Stomach (tissue), 19 donors: ENCODE data around the gene XKRX. TPM values are rescaled to one million over a fixed set of nuclear protein-coding genes. Genes with fewer than 3 reads are reported as not detected.

Experiments
- DNase-seq, 2 donors: peaks; one replicate each; pipeline versions ENCODE4 v3.0.0 to v3.0.0-alpha.2; 2013 to 2019
- H3K27ac ChIP-seq, 5 donors: fragments of 200-600 bp in 4 of 5; sonication (generic) in 4 of 5; one replicate each; pipeline ENCODE4 v1.5.1; 2013 to 2019; ENCODE audit warnings: mild to moderate bottlenecking in 1 of 5, moderate library complexity in 1 of 5
- H3K27me3 ChIP-seq, 3 donors: fragments of 200-600 bp; sonication (generic); one replicate each; pipeline ENCODE4 v1.5.1; 2017 to 2019; ENCODE audit warnings: mixed run types in 1 of 3
- H3K36me3 ChIP-seq, 4 donors: fragments of 200-600 bp; sonication (generic); 1 replicate in 3 of 4; 2 replicates in 1 of 4; pipeline ENCODE4 v1.5.1; 2016 to 2019
- H3K4me1 ChIP-seq, 4 donors: fragments of 200-600 bp; sonication (generic); one replicate each; pipeline ENCODE4 v1.5.1; 2016 to 2019
- H3K4me3 ChIP-seq, 4 donors: fragments of 200-600 bp; sonication (generic) in 3 of 4; one replicate each; pipeline ENCODE4 v1.5.1; 2016 to 2019; ENCODE audit warnings: mild to moderate bottlenecking in 1 of 4
- H3K9me3 ChIP-seq, 4 donors: fragments of 200-600 bp; sonication (generic); one replicate each; pipeline ENCODE4 v1.5.1; 2016 to 2019
- EP300 ChIP-seq: sonication (generic); formaldehyde crosslinking; IDR thresholded peaks from one replicate; pipeline ENCODE4 v1.6.1; 2017; ENCODE audit warnings: antibody characterized with exemption
- POLR2A ChIP-seq, 4 donors: fragments of 450-650 bp; IDR thresholded peaks; one replicate each; pipeline ENCODE4 v1.6.1; 2016; ENCODE audit warnings: antibody characterized with exemption in 4 of 4, control low read depth in 2 of 4, mild to moderate bottlenecking in 1 of 4, moderate library complexity in 1 of 4
- POLR2AphosphoS5 ChIP-seq, 3 donors: sonication (generic); formaldehyde crosslinking; IDR thresholded peaks; one replicate each; pipeline ENCODE4 v1.6.1; 2016; ENCODE audit warnings: antibody characterized with exemption in 3 of 3
- WGBS, 5 donors: extraction: QIAGEN DNeasy Blood & Tissue Kit in 3 of 5; methylation state at CpG; one replicate each; pipeline versions ENCODE4 v1.1.5 to v1.1.7; 2013 to 2018; 5-methylcytosine and 5-hydroxymethylcytosine counted together
- intact Hi-C: fragments of 100-400 bp; cut with DNase I; formaldehyde crosslinking; loops from one replicate; pipeline ENCODE4 v1.15.1; 2023; ENCODE audit warnings: low total_unique reads
- long read RNA-seq, 10 donors: transcript quantifications; one replicate each; lab custom pipeline, GENCODE V29; 2026
- polyA plus RNA-seq, 3 donors: library from polyadenylated mRNA; stranded (reverse); fragments of 200-250 nt; gene quantifications; one replicate each; pipeline ENCODE4 v1.2.3, GENCODE V29; 2013
- total RNA-seq, 5 donors: library from RNA; depleted of rRNA; stranded (reverse); fragments of >200 nt; gene quantifications; one replicate each; pipeline versions ENCODE4 v1.1.0 to v1.2.3, GENCODE V29; 2014 to 2016
- TF ChIP-seq, protein P1 (sequence below), 7 experiments: fragments of 450-650 bp in 4 of 7; fragments of 200-600 bp in 3 of 7; sonication (generic) in 3 of 7; IDR thresholded peaks; one replicate each; pipeline ENCODE4 v1.5.1; 2016 to 2019; ENCODE audit warnings: antibody characterized with exemption in 7 of 7, control low read depth in 2 of 7, mild to moderate bottlenecking in 1 of 7
- donor health status: healthy with polysubstance abuse.
- donor health status: Bipolar disorder and iron deficiency.
- donor health status: healthy.

XKRX gene
- under 1 TPM in 1 of 5 donors, not detected in 4; 0.92 TPM for total RNA-seq
- polyA plus RNA-seq: under 1 TPM in 2 of 3 donors, not detected in 1; 0.31 to 0.63 TPM
- long read RNA-seq, donor 1: 0 reads
- long read RNA-seq, donor 2: 0 reads
- long read RNA-seq, donor 3: 0 reads
- long read RNA-seq, donor 4: 0 reads
- long read RNA-seq, donor 5: 0 reads
- long read RNA-seq, donor 6: 0 reads
- long read RNA-seq, donor 7: 0 reads
- long read RNA-seq, donor 8: 0 reads
- long read RNA-seq, donor 9: 0 reads
- long read RNA-seq, donor 10: 0 reads

GRCh38 chrX:100928660-100929613, at the start of gene XKRX:
TSS of gene XKRX (minus strand) at chrX:100928917. CDS start at chrX:100928304, 613 bp downstream.
- peaks cover 0 to 13% (median 6%) of the 10 kb centered on the region in 4 donors for H3K4me1 ChIP-seq
- intact Hi-C loops: no loop called here
- H3K27me3 ChIP-seq: peaks cover 0 to 18% (median 0%) of the 10 kb centered on the region in 3 donors
- no peaks in the 10 kb centered on the region for H3K36me3 ChIP-seq
- no peak for TF ChIP-seq EP300
- TF ChIP-seq POLR2A (IDR thresholded peaks at IDR 0.05): no peak
- TF ChIP-seq, protein P1, sequence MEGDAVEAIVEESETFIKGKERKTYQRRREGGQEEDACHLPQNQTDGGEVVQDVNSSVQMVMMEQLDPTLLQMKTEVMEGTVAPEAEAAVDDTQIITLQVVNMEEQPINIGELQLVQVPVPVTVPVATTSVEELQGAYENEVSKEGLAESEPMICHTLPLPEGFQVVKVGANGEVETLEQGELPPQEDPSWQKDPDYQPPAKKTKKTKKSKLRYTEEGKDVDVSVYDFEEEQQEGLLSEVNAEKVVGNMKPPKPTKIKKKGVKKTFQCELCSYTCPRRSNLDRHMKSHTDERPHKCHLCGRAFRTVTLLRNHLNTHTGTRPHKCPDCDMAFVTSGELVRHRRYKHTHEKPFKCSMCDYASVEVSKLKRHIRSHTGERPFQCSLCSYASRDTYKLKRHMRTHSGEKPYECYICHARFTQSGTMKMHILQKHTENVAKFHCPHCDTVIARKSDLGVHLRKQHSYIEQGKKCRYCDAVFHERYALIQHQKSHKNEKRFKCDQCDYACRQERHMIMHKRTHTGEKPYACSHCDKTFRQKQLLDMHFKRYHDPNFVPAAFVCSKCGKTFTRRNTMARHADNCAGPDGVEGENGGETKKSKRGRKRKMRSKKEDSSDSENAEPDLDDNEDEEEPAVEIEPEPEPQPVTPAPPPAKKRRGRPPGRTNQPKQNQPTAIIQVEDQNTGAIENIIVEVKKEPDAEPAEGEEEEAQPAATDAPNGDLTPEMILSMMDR (IDR thresholded peaks at IDR 0.05): no peak
- no peak for TF ChIP-seq POLR2AphosphoS5 (IDR thresholded peaks at IDR 0.05)
- peak within 1 kb of the TSS; percentile 38 to 55 (median 46) for H3K4me3 ChIP-seq
- H3K27ac ChIP-seq: no peak within 1 kb of the TSS
- peak; percentile 53 to 59 for DNase-seq
- H3K9me3 ChIP-seq: peaks cover 0 to 7% (median 4%) of the 10 kb centered on the region in 4 donors
- WGBS, 5 donors: 1 to 37% (median 5%) methylated on average over 23 to 51 of the region's 51 CpGs

GRCh38 chrX:100976211-100976610, 47.5 kb upstream of the XKRX start:
- H3K4me1 ChIP-seq: no peaks in the 10 kb centered on the region
- H3K27me3 ChIP-seq: no peaks in the 10 kb centered on the region
- no peak overlapping the region for H3K27ac ChIP-seq
- no peak for DNase-seq
- no peaks in the 10 kb centered on the region for H3K36me3 ChIP-seq
- TF ChIP-seq EP300 (no peak), POLR2A (IDR thresholded peaks at IDR 0.05) (no peak), POLR2AphosphoS5 (IDR thresholded peaks at IDR 0.05) (no peak)
- TF ChIP-seq, protein P1 (IDR thresholded peaks at IDR 0.05): no peak
- intact Hi-C loops: no loop called here
- no peak overlapping the region for H3K4me3 ChIP-seq
- H3K9me3 ChIP-seq: peaks cover 0 to 7% (median 0%) of the 10 kb centered on the region in 4 donors
- 83 to 100% (median 94%) methylated on average over 1 of the region's 1 CpG for WGBS, 5 donors

- peaks cover 0 to 7% (median 0%) of the 10 kb centered on the region in 4 donors for H3K9me3 ChIP-seq
- no peak overlapping the region for H3K4me3 ChIP-seq
- H3K4me1 ChIP-seq: no peaks in the 10 kb centered on the region
- DNase-seq: no peak
- no peaks in the 10 kb centered on the region for H3K36me3 ChIP-seq
- 83 to 99% (median 94%) methylated on average over 3 of the region's 3 CpGs for whole genome bisulfite sequencing, 5 donors
- intact Hi-C loops: no loop called here
- TF ChIP-seq, protein P1 (IDR thresholded peaks at IDR 0.05): no peak
- TF ChIP-seq POLR2AphosphoS5 (IDR thresholded peaks at IDR 0.05) (no peak), POLR2A (IDR thresholded peaks at IDR 0.05) (no peak), EP300 (no peak)
- H3K27ac ChIP-seq: no peak overlapping the region
- no peaks in the 10 kb centered on the region for H3K27me3 ChIP-seq
Observed at GRCh38 chrX:100975212-100975611, 46.5 kb upstream of the XKRX start.

- H3K4me3 ChIP-seq: no peak overlapping the region
- H3K27ac ChIP-seq: no peak overlapping the region
- H3K9me3 ChIP-seq: peaks cover 0 to 7% (median 0%) of the 10 kb centered on the region in 4 donors
- TF ChIP-seq POLR2A (IDR thresholded peaks at IDR 0.05): no peak
- H3K27me3 ChIP-seq: no peaks in the 10 kb centered on the region
- intact Hi-C loops: no loop called here
- WGBS, 5 donors: 95 to 100% (median 98%) methylated on average over 4 to 17 of the region's 19 CpGs
- H3K36me3 ChIP-seq: no peaks in the 10 kb centered on the region
- no peak for DNase-seq
- no peaks in the 10 kb centered on the region for H3K4me1 ChIP-seq
Observed at GRCh38 chrX:100973411-100973810, 44.7 kb upstream of the XKRX start.
